GM12864 (cell line): ENCODE measurements around the gene B4GALT7.

Experiments used
- DNase-seq: peaks from one replicate; pipeline ENCODE4 v3.0.0-alpha.2; 2011; ENCODE audit warnings: low read depth
- H3K4me3 ChIP-seq: 2 replicates; pipeline ENCODE4 v1.5.1; 2011; ENCODE audit warnings: mild to moderate bottlenecking, low read depth, low read length, control low read depth
- TF ChIP-seq, protein P1 (sequence below): IDR thresholded peaks from 2 replicates; pipeline ENCODE4 v1.5.1; 2011; ENCODE audit warnings: low read depth, mild to moderate bottlenecking, moderate library complexity, low read length, control low read depth, inconsistent platforms; ENCODE audit errors: missing control alignments

Gene B4GALT7

DNA sequence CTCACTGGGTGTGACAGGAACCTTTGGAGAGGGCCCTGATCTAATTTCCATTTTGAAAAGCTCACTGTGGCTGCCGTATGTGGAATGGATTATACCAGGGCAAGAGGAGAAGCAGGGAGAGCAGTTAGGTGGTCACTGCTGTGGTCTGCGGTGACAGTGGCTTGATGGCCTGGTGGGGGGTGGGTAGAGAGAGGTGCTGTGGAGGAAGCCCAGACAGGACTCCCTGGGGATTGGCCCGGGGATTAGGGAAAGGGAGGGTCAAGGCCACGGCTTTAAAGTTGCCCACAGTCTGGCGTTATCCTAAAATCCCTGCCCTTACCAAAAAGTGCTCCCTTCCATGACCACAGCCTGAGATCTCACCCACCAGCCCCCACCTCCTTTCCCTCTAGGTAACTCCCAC is 4.7 kb downstream of the B4GALT7 start:
- TF ChIP-seq, protein P1, sequence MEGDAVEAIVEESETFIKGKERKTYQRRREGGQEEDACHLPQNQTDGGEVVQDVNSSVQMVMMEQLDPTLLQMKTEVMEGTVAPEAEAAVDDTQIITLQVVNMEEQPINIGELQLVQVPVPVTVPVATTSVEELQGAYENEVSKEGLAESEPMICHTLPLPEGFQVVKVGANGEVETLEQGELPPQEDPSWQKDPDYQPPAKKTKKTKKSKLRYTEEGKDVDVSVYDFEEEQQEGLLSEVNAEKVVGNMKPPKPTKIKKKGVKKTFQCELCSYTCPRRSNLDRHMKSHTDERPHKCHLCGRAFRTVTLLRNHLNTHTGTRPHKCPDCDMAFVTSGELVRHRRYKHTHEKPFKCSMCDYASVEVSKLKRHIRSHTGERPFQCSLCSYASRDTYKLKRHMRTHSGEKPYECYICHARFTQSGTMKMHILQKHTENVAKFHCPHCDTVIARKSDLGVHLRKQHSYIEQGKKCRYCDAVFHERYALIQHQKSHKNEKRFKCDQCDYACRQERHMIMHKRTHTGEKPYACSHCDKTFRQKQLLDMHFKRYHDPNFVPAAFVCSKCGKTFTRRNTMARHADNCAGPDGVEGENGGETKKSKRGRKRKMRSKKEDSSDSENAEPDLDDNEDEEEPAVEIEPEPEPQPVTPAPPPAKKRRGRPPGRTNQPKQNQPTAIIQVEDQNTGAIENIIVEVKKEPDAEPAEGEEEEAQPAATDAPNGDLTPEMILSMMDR: no peak
- no peak overlapping the region for H3K4me3 ChIP-seq
- no peak for DNase-seq

DNA sequence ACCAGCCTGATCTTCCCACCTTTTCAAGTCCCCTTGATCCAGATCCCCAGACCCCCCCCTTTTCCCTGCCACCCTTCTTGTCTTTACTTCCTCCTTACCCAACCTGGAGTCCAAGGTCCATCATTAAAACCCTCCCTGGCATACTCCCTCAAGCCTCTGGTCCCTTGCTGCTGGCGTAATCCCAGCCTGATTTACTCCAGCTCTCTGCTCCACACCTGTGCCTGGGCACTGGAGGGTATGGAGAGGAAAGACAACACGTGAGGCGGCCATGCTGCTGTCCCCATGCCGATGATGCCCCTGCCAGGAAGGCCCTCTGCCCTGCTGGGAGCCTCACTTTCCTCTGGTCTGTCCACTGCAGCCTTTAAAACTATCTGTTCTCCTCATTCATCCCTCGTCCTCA is 5.1 kb downstream of the B4GALT7 start:
- no peak overlapping the region for H3K4me3 ChIP-seq
- DNase-seq: no peak
- TF ChIP-seq, protein P1: no peak

DNA sequence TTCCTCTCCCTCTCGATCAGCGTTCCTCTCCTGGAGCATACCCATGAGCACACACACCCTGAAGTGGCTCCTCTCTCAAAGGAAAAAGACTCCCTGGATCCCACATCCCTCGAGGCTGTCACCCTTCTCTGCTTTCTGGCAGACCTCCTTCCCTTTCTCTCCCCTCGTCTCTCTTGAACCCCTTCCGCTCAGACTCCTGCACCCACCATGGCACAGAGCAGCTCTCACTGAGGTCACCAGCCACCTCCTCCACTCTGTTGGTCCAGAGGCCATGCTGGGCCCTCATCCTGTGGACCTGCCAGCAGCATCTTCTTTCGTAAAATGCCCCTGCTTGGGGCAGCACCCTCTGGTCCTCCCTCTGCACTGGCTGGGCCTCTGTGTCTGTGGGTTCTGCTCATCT is 5.7 kb downstream of the B4GALT7 start:
- TF ChIP-seq, protein P1: no peak
- no peak for DNase-seq
- H3K4me3 ChIP-seq: no peak overlapping the region

DNA sequence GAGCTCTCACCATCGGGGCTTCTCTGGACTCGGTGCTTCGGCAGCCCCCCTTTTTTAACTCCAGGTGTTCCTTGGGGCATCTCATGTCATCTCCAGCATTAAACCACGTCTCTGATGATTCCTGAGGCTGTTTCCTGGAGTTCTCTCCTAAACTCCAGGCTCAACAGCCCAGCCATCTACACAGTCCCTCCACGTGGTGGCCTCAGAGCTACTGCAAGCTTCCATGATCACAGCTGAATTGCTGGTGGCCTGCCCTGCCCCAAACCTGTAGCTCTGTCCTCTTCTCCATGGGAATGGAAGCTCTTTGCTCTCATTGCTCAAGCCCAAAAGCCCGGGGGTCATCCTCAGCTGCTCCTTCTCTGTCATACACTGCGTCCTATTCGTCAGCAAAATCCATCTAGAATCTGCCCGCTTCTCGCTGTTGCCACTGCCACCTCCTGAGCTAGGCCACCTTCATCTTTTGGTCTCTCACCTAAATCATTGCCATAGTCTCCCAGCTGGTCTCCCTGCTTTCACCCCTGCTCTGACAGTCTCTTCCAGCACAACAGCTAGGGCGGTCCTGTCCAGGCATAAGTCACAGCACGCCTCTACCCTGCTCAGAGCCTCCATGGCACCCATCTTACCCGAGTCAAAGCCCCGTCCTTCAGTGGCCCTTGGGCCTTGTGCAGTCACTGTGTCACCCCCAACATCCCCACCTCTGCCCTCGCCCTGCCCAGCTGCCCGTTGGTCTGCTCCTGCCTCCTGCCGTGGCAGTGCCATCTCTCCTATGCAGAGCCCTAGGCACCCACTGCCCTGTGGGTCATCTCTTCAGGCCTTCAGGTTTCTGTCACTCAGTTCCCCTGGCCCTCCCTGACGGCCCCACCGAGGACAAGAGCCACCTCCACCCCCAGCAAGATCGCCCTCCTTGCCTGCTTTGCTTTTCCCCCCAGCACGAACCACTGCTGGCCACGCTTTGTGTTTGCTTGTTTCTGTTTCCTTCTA is 6.4 kb downstream of the B4GALT7 start:
- DNase-seq: no peak

DNA sequence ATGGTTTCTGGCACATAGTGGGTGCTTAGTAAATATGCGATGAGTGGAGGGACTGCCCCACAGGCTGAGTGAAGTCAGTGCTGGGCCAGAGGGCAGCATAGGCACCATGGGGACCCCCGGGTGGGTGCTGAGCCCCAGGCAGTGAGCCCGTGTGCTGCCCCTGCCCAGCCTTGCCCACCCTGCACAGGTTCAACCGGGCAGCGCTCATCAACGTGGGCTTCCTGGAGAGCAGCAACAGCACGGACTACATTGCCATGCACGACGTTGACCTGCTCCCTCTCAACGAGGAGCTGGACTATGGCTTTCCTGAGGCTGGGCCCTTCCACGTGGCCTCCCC is 7.2 kb downstream of the B4GALT7 start:
- DNase-seq: no peak
- H3K4me3 ChIP-seq: no peak overlapping the region
- TF ChIP-seq, protein P1: no peak

More for the DNA sequence above, 6.4 kb downstream of the B4GALT7 start:
- no peak overlapping the region for H3K4me3 ChIP-seq
- TF ChIP-seq, protein P1: no peak

DNA sequence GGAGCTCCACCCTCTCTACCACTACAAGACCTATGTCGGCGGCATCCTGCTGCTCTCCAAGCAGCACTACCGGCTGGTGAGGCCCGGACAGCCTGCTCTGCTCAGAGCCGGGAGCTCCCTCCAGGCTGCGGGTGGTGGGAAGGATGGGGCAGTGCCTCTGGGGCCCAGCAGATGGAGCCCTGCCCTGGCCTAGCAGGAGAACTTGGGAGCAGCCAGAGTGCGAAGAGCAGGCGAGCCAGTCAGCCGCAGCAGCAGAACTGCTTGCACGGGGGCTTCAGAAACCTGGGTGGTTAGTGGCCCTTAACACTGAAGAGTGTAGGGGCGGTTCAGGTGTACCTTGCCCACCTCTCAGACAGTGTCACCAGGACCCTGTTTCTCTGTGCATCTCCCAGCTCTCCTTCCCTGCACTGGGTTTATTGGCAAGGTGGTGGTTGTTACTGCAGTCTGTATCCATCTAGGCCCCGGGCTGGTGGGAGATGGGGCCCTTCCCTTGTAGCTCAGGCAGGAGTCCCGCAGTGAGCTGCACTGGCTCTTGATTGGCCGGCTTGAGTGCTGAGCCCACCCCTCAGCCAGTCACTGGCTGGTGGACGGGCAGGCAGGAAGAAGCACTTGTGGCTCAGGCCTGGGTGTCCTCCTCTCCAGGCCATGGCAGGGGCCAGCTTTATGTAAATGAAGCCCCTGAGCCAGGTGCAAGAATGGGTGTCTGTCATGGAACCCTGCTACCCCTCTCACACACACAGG is 7.7 kb downstream of the B4GALT7 start:
- TF ChIP-seq, protein P1: peak; percentile 71
- no peak overlapping the region for H3K4me3 ChIP-seq
- no peak for DNase-seq
